AG04450 (cell line): Measurements from ENCODE around the gene GNAZ. TPM values are rescaled to one million over a fixed set of nuclear protein-coding genes. Genes with fewer than 3 reads are reported as not detected.

Experiments
- CTCF ChIA-PET: fragments of 300-600, 350-600 bp; formaldehyde crosslinking; extraction: SDS; loops from one replicate; lab custom pipeline; 2022; ENCODE audit warnings: antibody characterized with exemption, inconsistent platforms; lab: Charles Lee
- POLR2A ChIA-PET: fragments of 350-600 bp; formaldehyde crosslinking; extraction: SDS; loops from one replicate; lab custom pipeline; 2021; ENCODE audit warnings: antibody characterized with exemption, inconsistent platforms; lab: Yijun Ruan, JAX
- DNase-seq: peaks from one replicate; pipeline ENCODE4 v3.0.0-alpha.2; 2011; ENCODE audit warnings: low read depth, low spot score
- H3K27ac ChIP-seq: one replicate; pipeline ENCODE4 v1.5.1; 2012; ENCODE audit warnings: low read depth, low read length, control low read depth
- H3K27me3 ChIP-seq: one replicate; pipeline ENCODE4 v1.6.0; 2012; ENCODE audit warnings: low read length; ENCODE audit not compliant: control insufficient read depth, insufficient read depth
- H3K4me3 ChIP-seq: 2 replicates; pipeline ENCODE4 v1.5.1; 2011; ENCODE audit warnings: mild to moderate bottlenecking, low read depth, low read length, control low read depth
- H3K9me3 ChIP-seq: 2 replicates; pipeline ENCODE4 v1.5.1; 2012; ENCODE audit warnings: low read length; ENCODE audit not compliant: control insufficient read depth, insufficient read depth
- CTCF ChIP-seq: IDR thresholded peaks from 2 replicates; pipeline ENCODE4 v1.5.1; 2011; ENCODE audit warnings: low read depth, low read length, control low read depth, inconsistent platforms
- polyA plus RNA-seq: library from polyadenylated mRNA; depleted of rRNA; stranded (reverse); fragments of >200 nt; gene quantifications from 2 replicates; pipeline ENCODE4 v1.2.3, GENCODE V29; 2011

GNAZ gene
- polyA plus RNA-seq, 1 experiment, result 0.25 TPM

GRCh38 chr22:23154461-23154860 is 84.1 kb downstream of the GNAZ start:
- H3K27me3 ChIP-seq, result no peaks in the 10 kb centered on the region
- no peak for DNase-seq
- H3K9me3 ChIP-seq, result no peaks in the 10 kb centered on the region; the same call in 1 of the 2 replicates
- POLR2A ChIA-PET, result no interaction called here
- TF ChIP-seq CTCF, result no peak
- no peak overlapping the region for H3K27ac ChIP-seq
- CTCF ChIA-PET, result no interaction called here
- no peak overlapping the region for H3K4me3 ChIP-seq

- H3K27me3 ChIP-seq, result no peaks in the 10 kb centered on the region
- CTCF ChIA-PET, result no interaction called here
- no peak overlapping the region for H3K27ac ChIP-seq
- no peaks in the 10 kb centered on the region; the same call in 1 of the 2 replicates for H3K9me3 ChIP-seq
- no peak for DNase-seq
- H3K4me3 ChIP-seq, result no peak overlapping the region
- no peak for TF ChIP-seq CTCF
- POLR2A ChIA-PET, result no interaction called here
These were observed 84.8 kb downstream of the GNAZ start for GRCh38 chr22:23155143-23155542.

GRCh38 chr22:23155831-23156230 is 85.5 kb downstream of the GNAZ start:
- no peak for TF ChIP-seq CTCF
- POLR2A ChIA-PET, result no interaction called here
- H3K4me3 ChIP-seq, result no peak overlapping the region
- H3K27ac ChIP-seq, result no peak overlapping the region
- no peak for DNase-seq
- H3K27me3 ChIP-seq, result no peaks in the 10 kb centered on the region
- CTCF ChIA-PET, result interaction anchor here (0.9 to 1.0 kb wide), 2 partner anchors 18 to 23 kb away, joined by 3 read pairs; no protein-coding TSS in a partner anchor
- no peaks in the 10 kb centered on the region; the same call in 1 of the 2 replicates for H3K9me3 ChIP-seq

GRCh38 chr22:23156286-23156685 is 86.0 kb downstream of the GNAZ start:
- TF ChIP-seq CTCF, result 0 out of 2 replicates have a peak, but pooled peaks have one; percentile 3
- CTCF ChIA-PET, result interaction anchor here (0.9 to 1.0 kb wide), 2 partner anchors 18 to 22 kb away, joined by 3 read pairs; no protein-coding TSS in a partner anchor

More at GRCh38 chr22:23156286-23156685, 86.0 kb downstream of the GNAZ start:
- Histone ChIP-seq H3K27me3 (no peaks in the 10 kb centered on the region), H3K9me3 (no peaks in the 10 kb centered on the region; the same call in 1 of the 2 replicates), H3K27ac (no peak overlapping the region), H3K4me3 (no peak overlapping the region)
- POLR2A ChIA-PET, result no interaction called here
- DNase-seq, result no peak
